C4-2B (cell line): ENCODE results near the gene CCL23.

Experiments used
- ZFX ChIP-seq: fragments of 450-650 bp; IDR thresholded peaks from 2 replicates; pipeline ENCODE4 v1.6.1; 2017
- TF ChIP-seq, protein P1 (sequence below): fragments of 450-650 bp; conservative IDR thresholded peaks from 2 replicates; pipeline ENCODE4 v1.5.1; 2017; ENCODE audit warnings: mild to moderate bottlenecking

DNA sequence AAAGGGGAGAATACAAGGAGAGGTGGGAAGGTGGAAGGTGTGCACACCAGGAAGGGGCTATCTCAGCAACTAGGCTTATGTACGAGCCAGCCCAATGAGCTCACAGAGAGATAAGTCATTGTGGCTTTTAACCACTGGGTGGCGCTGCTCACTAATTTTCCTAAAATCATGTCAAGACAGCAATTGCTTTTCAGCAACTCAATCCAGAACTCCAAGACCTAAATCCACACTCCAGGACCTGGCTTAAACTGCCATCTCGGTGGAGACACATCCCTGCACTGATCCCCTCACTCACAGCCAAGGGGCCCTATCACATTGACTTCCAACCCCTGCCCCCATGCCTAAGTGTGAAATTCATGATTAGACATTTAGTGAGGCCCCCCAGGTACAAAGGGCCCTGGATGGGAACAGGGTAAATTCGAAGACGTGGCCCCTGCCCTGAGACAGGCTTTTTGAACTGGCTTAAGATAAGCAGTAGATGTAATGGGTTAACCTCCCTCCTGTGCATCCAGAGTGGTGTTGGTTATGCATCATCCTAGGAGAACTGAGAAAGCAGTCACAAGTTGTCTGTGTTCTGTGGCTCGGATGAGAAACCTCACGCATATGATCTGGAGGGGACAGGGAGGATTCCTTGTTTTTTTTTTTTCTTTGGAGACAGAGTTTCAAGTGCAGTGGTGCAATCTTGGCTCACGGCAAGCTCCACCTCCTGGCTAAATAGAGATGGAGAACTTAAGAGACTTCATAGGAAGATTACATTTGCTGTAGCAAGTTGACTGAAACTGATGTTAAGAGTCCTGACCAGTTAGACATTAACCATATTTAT, 48.0 kb downstream of the CCL23 start:
- TF ChIP-seq, protein P1, sequence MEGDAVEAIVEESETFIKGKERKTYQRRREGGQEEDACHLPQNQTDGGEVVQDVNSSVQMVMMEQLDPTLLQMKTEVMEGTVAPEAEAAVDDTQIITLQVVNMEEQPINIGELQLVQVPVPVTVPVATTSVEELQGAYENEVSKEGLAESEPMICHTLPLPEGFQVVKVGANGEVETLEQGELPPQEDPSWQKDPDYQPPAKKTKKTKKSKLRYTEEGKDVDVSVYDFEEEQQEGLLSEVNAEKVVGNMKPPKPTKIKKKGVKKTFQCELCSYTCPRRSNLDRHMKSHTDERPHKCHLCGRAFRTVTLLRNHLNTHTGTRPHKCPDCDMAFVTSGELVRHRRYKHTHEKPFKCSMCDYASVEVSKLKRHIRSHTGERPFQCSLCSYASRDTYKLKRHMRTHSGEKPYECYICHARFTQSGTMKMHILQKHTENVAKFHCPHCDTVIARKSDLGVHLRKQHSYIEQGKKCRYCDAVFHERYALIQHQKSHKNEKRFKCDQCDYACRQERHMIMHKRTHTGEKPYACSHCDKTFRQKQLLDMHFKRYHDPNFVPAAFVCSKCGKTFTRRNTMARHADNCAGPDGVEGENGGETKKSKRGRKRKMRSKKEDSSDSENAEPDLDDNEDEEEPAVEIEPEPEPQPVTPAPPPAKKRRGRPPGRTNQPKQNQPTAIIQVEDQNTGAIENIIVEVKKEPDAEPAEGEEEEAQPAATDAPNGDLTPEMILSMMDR: peak; percentile 90
- TF ChIP-seq ZFX: no peak
